Calu3 (cell line): ENCODE data around the gene SOCS2. TPM values are rescaled to one million over a fixed set of nuclear protein-coding genes. Genes with fewer than 3 reads are reported as not detected.

Source experiments
- BruUV-seq: library from RNA; stranded (reverse); fragments of 400-500 nt; replicated peaks from 2 replicates; lab custom pipeline; 2021; lab: Mats Ljungman, UMichigan
- CTCF ChIA-PET: fragments of 300-600 bp; sonication (Branson Sonifier 250); formaldehyde crosslinking; loops from one replicate; lab custom pipeline; 2022; ENCODE audit warnings: antibody characterized with exemption; lab: Charles Lee
- DNase-seq: peaks from one replicate; pipeline ENCODE4 v3.0.0; 2022
- H3K27ac Mint-ChIP-seq: one replicate; pipeline ENCODE4 v1.8.0; 2022; ENCODE audit warnings: mixed read lengths; ENCODE audit not compliant: unreplicated experiment
- H3K27me3 Mint-ChIP-seq: one replicate; pipeline ENCODE4 v1.8.0; 2022; ENCODE audit warnings: mixed read lengths; ENCODE audit not compliant: unreplicated experiment
- H3K36me3 Mint-ChIP-seq: one replicate; pipeline ENCODE4 v1.8.0; 2022; ENCODE audit warnings: mild to moderate bottlenecking, moderate library complexity, mixed read lengths; ENCODE audit not compliant: insufficient read depth, unreplicated experiment
- H3K4me1 Mint-ChIP-seq: one replicate; pipeline ENCODE4 v1.8.0; 2022; ENCODE audit warnings: mild to moderate bottlenecking, low read depth, mixed read lengths; ENCODE audit not compliant: unreplicated experiment
- H3K4me3 Mint-ChIP-seq: one replicate; pipeline ENCODE4 v1.8.0; 2022; ENCODE audit warnings: mild to moderate bottlenecking, low read depth, moderate library complexity, mixed read lengths; ENCODE audit not compliant: unreplicated experiment
- H3K9me3 Mint-ChIP-seq: one replicate; pipeline ENCODE4 v1.8.0; 2022; ENCODE audit warnings: low read depth, mixed read lengths; ENCODE audit not compliant: unreplicated experiment
- intact Hi-C: fragments of 100-400 bp; cut with micrococcal nuclease; formaldehyde crosslinking; loops from one replicate; pipeline ENCODE4 v1.10.0; 2022; ENCODE audit not compliant: unreplicated experiment
- total RNA-seq: library from RNA; stranded (reverse); gene quantifications from 2 replicates; pipeline ENCODE4 v1.2.3, GENCODE V29; 2022
- TF ChIP-seq, protein P1 (sequence below): fragments of 200-600 bp; IDR thresholded peaks from one replicate; pipeline ENCODE4 v1.8.0; 2022; ENCODE audit warnings: antibody characterized with exemption; ENCODE audit not compliant: unreplicated experiment

The SOCS2 gene
- total RNA-seq, 1 experiment from 2014 or later: 4.6 TPM

- DNase-seq: no peak
- intact Hi-C loops: loop anchor here (5.0 kb wide), 1 partner anchor 92 kb away; the partner anchor contains the start of gene CRADD
- peaks cover 14% of the 10 kb centered on the region for H3K27me3 Mint-ChIP-seq
- H3K27ac Mint-ChIP-seq: no peak overlapping the region
- H3K4me3 Mint-ChIP-seq: no peak overlapping the region
- H3K36me3 Mint-ChIP-seq: no peaks in the 10 kb centered on the region
- TF ChIP-seq, protein P1, sequence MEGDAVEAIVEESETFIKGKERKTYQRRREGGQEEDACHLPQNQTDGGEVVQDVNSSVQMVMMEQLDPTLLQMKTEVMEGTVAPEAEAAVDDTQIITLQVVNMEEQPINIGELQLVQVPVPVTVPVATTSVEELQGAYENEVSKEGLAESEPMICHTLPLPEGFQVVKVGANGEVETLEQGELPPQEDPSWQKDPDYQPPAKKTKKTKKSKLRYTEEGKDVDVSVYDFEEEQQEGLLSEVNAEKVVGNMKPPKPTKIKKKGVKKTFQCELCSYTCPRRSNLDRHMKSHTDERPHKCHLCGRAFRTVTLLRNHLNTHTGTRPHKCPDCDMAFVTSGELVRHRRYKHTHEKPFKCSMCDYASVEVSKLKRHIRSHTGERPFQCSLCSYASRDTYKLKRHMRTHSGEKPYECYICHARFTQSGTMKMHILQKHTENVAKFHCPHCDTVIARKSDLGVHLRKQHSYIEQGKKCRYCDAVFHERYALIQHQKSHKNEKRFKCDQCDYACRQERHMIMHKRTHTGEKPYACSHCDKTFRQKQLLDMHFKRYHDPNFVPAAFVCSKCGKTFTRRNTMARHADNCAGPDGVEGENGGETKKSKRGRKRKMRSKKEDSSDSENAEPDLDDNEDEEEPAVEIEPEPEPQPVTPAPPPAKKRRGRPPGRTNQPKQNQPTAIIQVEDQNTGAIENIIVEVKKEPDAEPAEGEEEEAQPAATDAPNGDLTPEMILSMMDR: no peak
- CTCF ChIA-PET: no interaction called here
- no peaks in the 10 kb centered on the region for H3K4me1 Mint-ChIP-seq
- no peaks in the 10 kb centered on the region for H3K9me3 Mint-ChIP-seq
- BruUV-seq: no TSS peak
Observed at GRCh38 chr12:93585247-93585646, 12.8 kb downstream of the SOCS2 start.

DNA sequence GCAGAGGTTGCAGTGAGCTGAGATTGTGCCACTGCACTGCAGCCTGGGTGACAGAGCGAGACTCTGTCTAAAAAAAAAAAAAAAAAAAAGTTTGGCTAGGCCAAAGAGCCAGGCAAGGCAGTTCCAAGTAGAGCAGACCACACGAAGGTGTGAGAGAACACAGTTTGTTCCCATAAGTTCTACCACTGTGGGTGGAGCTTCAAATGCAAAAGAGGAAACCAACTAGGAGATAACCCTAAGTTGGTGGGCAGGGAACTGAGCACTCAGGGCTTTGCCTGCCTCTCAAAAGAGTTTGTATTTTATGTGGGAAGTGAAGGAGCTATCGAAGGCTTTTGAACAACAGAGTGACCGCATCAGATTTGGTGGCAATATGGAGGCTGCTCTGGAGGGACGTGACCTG is 15.1 kb downstream of the SOCS2 start:
- H3K4me3 Mint-ChIP-seq: no peak overlapping the region
- H3K9me3 Mint-ChIP-seq: no peaks in the 10 kb centered on the region
- peaks cover 14% of the 10 kb centered on the region for H3K27me3 Mint-ChIP-seq
- no peak overlapping the region for H3K27ac Mint-ChIP-seq
- TF ChIP-seq, protein P1: no peak
- intact Hi-C loops: loop anchor here (5.0 kb wide), 1 partner anchor 90 kb away; the partner anchor contains the start of gene CRADD
- CTCF ChIA-PET: interaction anchor here (0.8 kb wide), 1 partner anchor 57 kb away, joined by 6 read pairs; no protein-coding TSS in a partner anchor
- no peaks in the 10 kb centered on the region for H3K4me1 Mint-ChIP-seq
- no TSS peak for BruUV-seq
- no peak for DNase-seq
- H3K36me3 Mint-ChIP-seq: peaks cover 11% of the 10 kb centered on the region

DNA sequence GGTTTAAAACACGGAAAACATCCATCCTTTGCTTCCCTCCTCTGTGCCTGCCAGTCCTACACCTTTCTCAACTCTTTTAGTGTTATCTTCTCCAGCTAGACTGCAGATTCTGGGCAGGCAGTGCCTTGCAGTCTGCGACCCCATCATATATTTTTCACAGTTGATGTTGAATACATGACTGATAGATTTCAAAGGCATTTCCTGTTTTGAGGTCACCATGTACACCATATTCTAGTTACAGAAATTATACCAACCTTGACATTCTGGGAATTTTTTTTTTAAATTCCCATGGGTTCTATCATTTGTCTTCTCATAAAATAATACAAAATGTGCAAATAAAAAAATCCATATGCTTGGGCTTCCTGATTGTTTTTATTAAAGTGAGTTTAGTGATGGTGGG is 16.6 kb downstream of the SOCS2 start:
- intact Hi-C loops: loop anchor here (5.0 kb wide), 1 partner anchor 88 kb away; the partner anchor contains the start of gene CRADD
- CTCF ChIA-PET: no interaction called here
- Mint-ChIP-seq H3K9me3 (no peaks in the 10 kb centered on the region), H3K27me3 (peaks cover 14% of the 10 kb centered on the region), H3K36me3 (peaks cover 11% of the 10 kb centered on the region), H3K4me3 (no peak overlapping the region), H3K27ac (no peak overlapping the region), H3K4me1 (no peaks in the 10 kb centered on the region)
- TF ChIP-seq, protein P1: no peak
- no TSS peak for BruUV-seq
- DNase-seq: no peak

- CTCF ChIA-PET: interaction anchor here (0.7 kb wide), 1 partner anchor 49 kb away, joined by 4 read pairs; no protein-coding TSS in a partner anchor
- BruUV-seq: no TSS peak
- H3K36me3 Mint-ChIP-seq: peaks cover 11% of the 10 kb centered on the region
- H3K9me3 Mint-ChIP-seq: no peaks in the 10 kb centered on the region
- H3K4me1 Mint-ChIP-seq: no peaks in the 10 kb centered on the region
- peak overlapping the region; percentile 34 for H3K27ac Mint-ChIP-seq
- no peaks in the 10 kb centered on the region for H3K27me3 Mint-ChIP-seq
- H3K4me3 Mint-ChIP-seq: peak overlapping the region; percentile 80
- DNase-seq: peak; percentile 34
- intact Hi-C loops: no loop called here
- TF ChIP-seq, protein P1: no peak
Observed at GRCh38 chr12:93591137-93591868, 18.8 kb downstream of the SOCS2 start.
